ENCODE results near the gene OSBP2. TPM values are rescaled to one million over a fixed set of nuclear protein-coding genes. Genes with fewer than 3 reads are reported as not detected.

OSBP2 gene
- total RNA-seq, 4 donors from 2014 or later, result 3.3 to 7.7 (median 4.6) TPM; not detected in 1

DNA sequence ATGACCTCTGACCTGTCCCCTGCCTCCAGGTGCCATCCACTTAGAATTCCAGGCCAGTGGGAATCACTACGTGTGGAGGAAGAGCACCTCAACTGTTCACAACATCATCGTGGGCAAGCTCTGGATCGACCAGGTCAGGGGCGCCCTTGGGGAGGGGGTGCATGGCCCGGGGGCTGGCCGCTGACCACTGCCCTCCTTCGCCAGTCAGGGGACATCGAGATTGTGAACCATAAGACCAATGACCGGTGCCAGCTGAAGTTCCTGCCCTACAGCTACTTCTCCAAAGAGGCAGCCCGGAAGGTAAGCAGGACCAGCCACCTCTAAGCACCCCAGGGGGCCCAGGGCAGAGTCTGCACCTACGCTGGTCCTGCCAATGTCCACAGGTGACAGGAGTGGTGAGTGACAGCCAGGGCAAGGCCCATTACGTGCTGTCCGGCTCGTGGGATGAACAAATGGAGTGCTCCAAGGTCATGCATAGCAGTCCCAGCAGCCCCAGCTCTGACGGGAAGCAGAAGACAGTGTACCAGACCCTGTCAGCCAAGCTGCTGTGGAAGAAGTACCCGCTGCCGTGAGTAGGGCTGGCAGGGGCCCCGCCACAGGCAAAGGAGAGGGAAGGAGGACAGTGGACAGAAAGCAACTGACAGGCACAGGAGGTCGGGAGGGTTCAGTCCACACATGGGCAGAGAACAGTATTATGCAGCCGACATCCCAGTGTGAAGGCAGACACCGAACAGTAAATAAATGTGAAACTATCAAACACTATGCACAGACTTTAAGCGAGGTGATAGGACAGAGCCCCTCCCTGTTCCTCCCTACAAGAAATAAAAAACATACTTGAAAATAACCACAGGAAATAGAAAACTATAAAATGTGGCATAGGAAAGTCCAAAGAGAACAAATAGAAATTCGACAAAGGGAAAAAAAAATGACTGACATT, 199.0 kb downstream of the OSBP2 start:
- H3K4me1 ChIP-seq, result no peaks in the 10 kb centered on the region
- no peak for TF ChIP-seq POLR2A (IDR thresholded peaks at IDR 0.05)
- no peak for TF ChIP-seq CTCF (IDR thresholded peaks at IDR 0.05)
- DNase-seq, result no peak
- no peak overlapping the region for H3K4me3 ChIP-seq
- intact Hi-C loops (cut with DNase I; ENCODE audit: low total_unique reads), result no loop called here
- no peaks in the 10 kb centered on the region for H3K27me3 ChIP-seq
- no peaks in the 10 kb centered on the region for H3K9me3 ChIP-seq
- H3K27ac ChIP-seq, result no peak overlapping the region
- H3K36me3 ChIP-seq, result no peaks in the 10 kb centered on the region

DNA sequence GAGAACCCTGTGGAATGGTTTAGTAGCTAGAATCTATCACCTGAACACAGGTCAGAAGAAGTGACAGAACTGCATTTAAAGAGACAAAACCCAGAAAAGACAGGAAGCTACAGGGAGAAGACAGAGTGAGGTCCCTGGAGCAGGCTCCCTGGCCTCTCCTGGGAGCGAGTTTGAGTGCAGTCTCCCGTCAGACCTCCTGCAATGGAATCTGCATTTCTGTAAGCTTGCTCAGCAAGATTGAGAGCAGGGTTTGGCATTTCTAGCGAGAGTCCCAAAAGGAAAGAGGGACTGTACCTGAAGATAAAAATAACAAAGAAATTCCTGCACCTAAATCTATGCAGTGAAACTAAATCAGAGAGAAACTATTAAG, 199.7 kb downstream of the OSBP2 start:
- no peaks in the 10 kb centered on the region for H3K27me3 ChIP-seq
- no peak overlapping the region for H3K4me3 ChIP-seq
- no peak overlapping the region for H3K27ac ChIP-seq
- TF ChIP-seq POLR2A (IDR thresholded peaks at IDR 0.05), result no peak
- TF ChIP-seq CTCF (IDR thresholded peaks at IDR 0.05), result no peak
- no peak for DNase-seq
- intact Hi-C loops (cut with DNase I; ENCODE audit: low total_unique reads), result no loop called here
- H3K36me3 ChIP-seq, result no peaks in the 10 kb centered on the region
- no peaks in the 10 kb centered on the region for H3K9me3 ChIP-seq
- no peaks in the 10 kb centered on the region for H3K4me1 ChIP-seq

- no peak overlapping the region for H3K27ac ChIP-seq
- no peaks in the 10 kb centered on the region for H3K4me1 ChIP-seq
- DNase-seq, result no peak
- H3K36me3 ChIP-seq, result no peaks in the 10 kb centered on the region
- H3K27me3 ChIP-seq, result no peaks in the 10 kb centered on the region
- no peaks in the 10 kb centered on the region for H3K9me3 ChIP-seq
- H3K4me3 ChIP-seq, result no peak overlapping the region
- intact Hi-C loops (cut with DNase I; ENCODE audit: low total_unique reads), result no loop called here
- no peak for TF ChIP-seq POLR2A (IDR thresholded peaks at IDR 0.05)
Observed at GRCh38 chr22:30902496-30903357, 208.1 kb downstream of the OSBP2 start.

DNA sequence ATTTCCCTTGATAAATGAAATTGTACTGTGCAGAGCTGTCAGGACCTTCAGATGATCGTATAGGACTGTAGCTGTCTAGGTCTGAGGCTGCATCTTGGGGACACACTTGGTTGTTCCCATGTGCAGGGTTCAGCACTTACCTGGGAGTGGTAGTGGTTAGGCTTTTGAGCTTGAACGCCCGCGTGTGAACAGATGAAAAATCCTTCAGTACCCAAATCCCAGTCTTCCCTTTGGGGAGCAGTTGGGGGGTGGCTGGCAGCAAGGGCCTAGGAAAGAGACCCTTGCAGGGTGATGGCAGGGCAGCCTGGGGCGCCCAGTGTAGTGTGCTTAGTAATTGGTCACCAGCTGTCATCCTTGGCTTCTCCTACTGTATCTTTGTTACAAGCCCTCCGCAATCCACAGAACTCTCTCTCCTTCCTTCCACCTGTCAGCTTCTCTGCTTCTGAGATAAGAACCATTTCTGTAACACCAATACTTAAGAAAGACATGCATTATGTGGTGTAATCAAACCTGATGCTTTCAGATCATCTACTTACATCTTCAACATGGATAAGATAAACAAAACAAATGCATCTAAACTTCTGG, 209.3 kb downstream of the OSBP2 start:
- Histone ChIP-seq H3K4me1 (no peaks in the 10 kb centered on the region), H3K36me3 (no peaks in the 10 kb centered on the region), H3K27me3 (no peaks in the 10 kb centered on the region), H3K9me3 (no peaks in the 10 kb centered on the region), H3K27ac (no peak overlapping the region), H3K4me3 (no peak overlapping the region)
- no peak for DNase-seq
- intact Hi-C loops (cut with DNase I; ENCODE audit: low total_unique reads), result no loop called here
- TF ChIP-seq CTCF (IDR thresholded peaks at IDR 0.05), result no peak
- no peak for TF ChIP-seq POLR2A (IDR thresholded peaks at IDR 0.05)

DNA sequence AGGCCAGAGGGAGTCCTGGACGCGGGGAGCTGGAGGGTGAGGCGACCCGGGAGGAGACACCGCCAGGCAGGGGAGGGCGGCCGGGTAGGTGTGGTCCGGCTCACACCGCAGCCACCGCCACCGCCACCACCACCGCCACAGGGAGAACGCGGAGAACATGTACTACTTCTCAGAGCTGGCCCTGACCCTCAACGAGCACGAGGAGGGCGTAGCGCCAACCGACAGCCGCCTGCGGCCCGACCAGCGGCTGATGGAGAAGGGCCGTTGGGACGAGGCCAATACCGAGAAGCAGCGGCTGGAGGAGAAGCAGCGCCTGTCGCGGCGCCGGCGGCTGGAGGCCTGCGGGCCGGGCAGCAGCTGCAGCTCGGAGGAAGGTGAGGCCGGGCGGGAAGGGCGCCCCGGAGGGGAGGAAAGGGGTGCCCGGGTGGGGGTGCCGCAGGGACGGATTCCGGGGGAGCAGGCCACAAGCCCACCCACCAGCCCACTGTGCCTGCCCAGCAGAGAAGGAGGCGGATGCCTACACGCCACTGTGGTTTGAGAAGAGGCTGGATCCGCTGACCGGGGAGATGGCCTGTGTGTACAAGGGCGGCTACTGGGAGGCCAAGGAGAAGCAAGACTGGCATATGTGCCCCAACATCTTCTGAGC, 211.1 kb downstream of the OSBP2 start:
- TF ChIP-seq CTCF (IDR thresholded peaks at IDR 0.05) (no peak), POLR2A (IDR thresholded peaks at IDR 0.05) (no peak)
- no peak overlapping the region for H3K27ac ChIP-seq
- H3K36me3 ChIP-seq, result no peaks in the 10 kb centered on the region
- H3K27me3 ChIP-seq, result no peaks in the 10 kb centered on the region
- intact Hi-C loops (cut with DNase I; ENCODE audit: low total_unique reads), result no loop called here
- H3K4me1 ChIP-seq, result no peaks in the 10 kb centered on the region
- no peak for DNase-seq
- no peak overlapping the region for H3K4me3 ChIP-seq
- H3K9me3 ChIP-seq, result no peaks in the 10 kb centered on the region
